Lower lobe of right lung (tissue), 2 donors: Measurements from ENCODE around the gene SHFL. TPM values are rescaled to one million over a fixed set of nuclear protein-coding genes. Genes with fewer than 3 reads are reported as not detected.

Source experiments
- ATAC-seq, 2 donors: fragments of 200-7000 bp; cut with Tn5 transposase; one replicate each; pipeline ENCODE4 v1.9.1; 2020 to 2022; ENCODE audit warnings: mild to moderate bottlenecking in 2 of 2, moderate library complexity in 2 of 2
- DNase-seq: peaks from one replicate; pipeline ENCODE4 v3.0.0-alpha.2; 2020
- H3K27ac ChIP-seq: fragments of 200-600 bp; one replicate; pipeline ENCODE4 v1.8.0; 2022
- H3K27me3 ChIP-seq: fragments of 200-600 bp; one replicate; pipeline ENCODE4 v1.8.0; 2022; ENCODE audit warnings: low read depth
- H3K36me3 ChIP-seq: fragments of 200-600 bp; one replicate; pipeline ENCODE4 v1.8.0; 2022; ENCODE audit warnings: mild to moderate bottlenecking
- H3K4me1 ChIP-seq: fragments of 200-600 bp; one replicate; pipeline ENCODE4 v1.8.0; 2022
- H3K4me3 ChIP-seq: fragments of 200-600 bp; one replicate; pipeline ENCODE4 v1.8.0; 2022; ENCODE audit warnings: mild to moderate bottlenecking
- H3K9me3 ChIP-seq: fragments of 200-600 bp; one replicate; pipeline ENCODE4 v1.8.0; 2022
- CTCF ChIP-seq: fragments of 200-600 bp; IDR thresholded peaks from one replicate; pipeline ENCODE4 v1.8.0; 2022; ENCODE audit warnings: antibody characterized with exemption, mild to moderate bottlenecking
- intact Hi-C: fragments of 100-400 bp; cut with DNase I; formaldehyde crosslinking; loops from one replicate; pipeline ENCODE4 v1.11.0; 2022
- microRNA-seq: library from miRNA; unstranded; fragments of <30 nt; microRNA quantifications from one replicate; pipeline ENCODE4 v1.2.0, GENCODE V29; 2020; ENCODE audit warnings: borderline number of aligned reads
- total RNA-seq: library from RNA; stranded (reverse); fragmentation: NEBNext Ultra II Directional; extraction: Animal tissue kit (Norgen Biotek cat#: 25700); gene quantifications from one replicate; pipeline ENCODE4 v1.2.1, GENCODE V29; 2021
- donor health status: DM: no; HTN: yes; CAD: no; lungs with severe emphysema.

Gene SHFL
- total RNA-seq, 1 donor from 2014 or later, result 43.4 TPM

DNA sequence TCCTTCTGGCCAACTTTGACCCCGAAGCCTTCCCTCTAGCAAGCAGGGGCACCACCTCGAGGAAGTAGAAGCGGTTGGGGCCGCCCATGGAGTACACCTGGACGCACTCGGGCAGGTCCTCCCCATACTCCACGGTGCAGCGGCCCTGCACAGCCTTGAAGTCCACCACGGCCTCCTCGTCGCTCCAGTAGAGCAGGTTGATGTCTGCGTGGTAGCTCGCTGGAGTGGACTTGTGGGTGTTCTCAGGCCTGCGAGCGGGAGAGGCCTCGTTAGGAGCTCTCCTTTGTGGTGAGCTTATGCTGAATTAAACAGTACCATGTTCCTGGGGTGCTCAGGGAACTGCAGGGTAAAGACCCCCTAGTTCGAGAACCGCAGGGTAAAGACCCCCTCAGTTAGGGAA is 55.9 kb downstream of the SHFL start:
- H3K9me3 ChIP-seq, result no peaks in the 10 kb centered on the region
- intact Hi-C loops, result no loop called here
- no peaks in the 10 kb centered on the region for H3K4me1 ChIP-seq
- no peaks in the 10 kb centered on the region for H3K27me3 ChIP-seq
- H3K4me3 ChIP-seq, result no peak overlapping the region
- no peak for TF ChIP-seq CTCF
- H3K36me3 ChIP-seq, result peaks cover 100% of the 10 kb centered on the region
- ATAC-seq, result no peak
- DNase-seq, result no peak
- H3K27ac ChIP-seq, result peak overlapping the region; percentile 70

Small RNAs within 50 kb of the gene (microRNA-seq; reads per million reads assigned to microRNA genes)
- gene MIR5589, result not detected

Other genes starting within 250 kb of the SHFL start
- 8.5 TPM for gene OLFM2, start 149.8 kb upstream of the SHFL start, total RNA-seq
- gene COL5A3, start 75.8 kb upstream of the SHFL start, total RNA-seq, result 8.9 TPM
- not detected for gene RDH8, start 72.8 kb upstream of the SHFL start, total RNA-seq
- gene ANGPTL6, start 16.4 kb downstream of the SHFL start, total RNA-seq, result 0.44 TPM
- gene PPAN, start 20.0 kb downstream of the SHFL start, total RNA-seq, result 30.8 TPM
- 15.6 TPM for gene P2RY11, start 25.4 kb downstream of the SHFL start, total RNA-seq
- gene EIF3G, start 33.6 kb downstream of the SHFL start, total RNA-seq, result 158 TPM
- 65.5 TPM for gene DNMT1, start 108.6 kb downstream of the SHFL start, total RNA-seq
- 15.4 TPM for gene S1PR2, start 145.0 kb downstream of the SHFL start, total RNA-seq
- gene MRPL4, start 165.9 kb downstream of the SHFL start, total RNA-seq, result 40.3 TPM
- 95.9 TPM for gene ICAM1, start 184.8 kb downstream of the SHFL start, total RNA-seq
- 10.0 TPM for gene ICAM4, start 200.6 kb downstream of the SHFL start, total RNA-seq
- gene ICAM5, start 203.6 kb downstream of the SHFL start, total RNA-seq, result 15.3 TPM
- 6.2 TPM for gene ZGLP1, start 223.5 kb downstream of the SHFL start, total RNA-seq
- 16.8 TPM for gene FDX2, start 229.7 kb downstream of the SHFL start, total RNA-seq
- 29.6 TPM for gene RAVER1, start 247.2 kb downstream of the SHFL start, total RNA-seq